Lower leg skin (tissue), 4 donors: ENCODE results near the gene PXYLP1. TPM values are rescaled to one million over a fixed set of nuclear protein-coding genes. Genes with fewer than 3 reads are reported as not detected.

Experiments
- DNase-seq, 2 donors: peaks; one replicate each; pipeline ENCODE4 v3.0.0-alpha.2; 2019; ENCODE audit warnings: low spot score in 2 of 2
- H3K4me3 ChIP-seq: fragments of 200-600 bp; sonication (generic); 2 replicates; pipeline ENCODE4 v1.5.1; 2017; ENCODE audit warnings: mild to moderate bottlenecking, low read depth; ENCODE audit not compliant: poor library complexity, severe bottlenecking
- CTCF ChIP-seq, 3 donors: fragments of 450-650 bp; IDR thresholded peaks; one replicate each; pipeline ENCODE4 v1.5.1; 2016; ENCODE audit warnings: antibody characterized with exemption in 3 of 3, mild to moderate bottlenecking in 3 of 3, moderate library complexity in 2 of 3
- POLR2A ChIP-seq, 2 donors: fragments of 450-650 bp; IDR thresholded peaks; one replicate each; pipeline ENCODE4 v1.6.1; 2016 to 2017; ENCODE audit warnings: antibody characterized with exemption in 2 of 2, mild to moderate bottlenecking in 1 of 2, moderate library complexity in 1 of 2
- WGBS, 2 donors: methylation state at CpG; one replicate each; pipeline ENCODE4 v1.1.5; 2018; 5-methylcytosine and 5-hydroxymethylcytosine counted together
- intact Hi-C: fragments of 100-400 bp; cut with DNase I; formaldehyde crosslinking; loops from one replicate; pipeline ENCODE4 v1.15.0; 2023; ENCODE audit warnings: low total_unique reads
- total RNA-seq, 4 donors: library from RNA; depleted of rRNA; stranded (reverse); fragments of >200 nt; gene quantifications; one replicate each; pipeline ENCODE4 v1.1.0, GENCODE V29; 2016

PXYLP1 gene
- total RNA-seq, 4 donors from 2014 or later, result 8.8 to 14.5 (median 10.2) TPM

DNA sequence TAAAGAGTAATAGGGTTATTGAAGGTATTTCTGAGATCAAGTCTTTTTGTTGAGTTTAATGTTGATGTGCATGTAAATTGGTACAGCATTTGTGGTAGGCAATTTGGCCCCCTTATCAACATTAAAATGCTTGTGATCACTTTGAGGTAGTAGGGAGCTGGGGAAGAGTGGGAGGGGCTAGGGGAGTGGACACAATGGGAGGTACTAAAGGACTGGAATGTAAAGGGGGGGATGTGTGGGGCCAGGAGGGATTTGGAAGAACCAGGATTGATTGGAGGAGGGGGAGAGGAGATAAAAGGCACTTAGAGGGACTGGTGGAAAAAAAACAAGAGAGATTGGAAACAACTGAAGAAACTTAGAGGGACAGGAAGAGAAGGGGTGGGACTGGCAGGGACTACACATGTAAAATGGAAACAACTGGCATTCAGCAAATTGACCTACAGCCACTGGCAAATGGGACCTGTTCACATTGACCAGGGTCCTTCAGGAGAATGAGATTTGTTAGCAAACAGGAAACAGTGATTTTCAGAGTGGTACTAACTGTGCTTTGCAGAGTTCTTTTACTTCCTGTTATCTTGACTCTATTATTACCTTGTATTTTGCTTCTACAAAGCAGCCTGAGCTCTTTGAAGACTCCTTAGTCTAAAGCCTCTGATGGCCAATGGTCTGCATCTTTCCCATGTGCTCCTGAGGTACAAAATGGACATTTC lies 88.9 kb downstream of the PXYLP1 start:
- TF ChIP-seq POLR2A (IDR thresholded peaks at IDR 0.05), result no peak
- no peak for TF ChIP-seq CTCF (IDR thresholded peaks at IDR 0.05)
- no peak for DNase-seq
- intact Hi-C loops, result no loop called here
- no peak overlapping the region for H3K4me3 ChIP-seq

- no peak for DNase-seq
- intact Hi-C loops, result no loop called here
- no peak for TF ChIP-seq POLR2A (IDR thresholded peaks at IDR 0.05)
- no peak for TF ChIP-seq CTCF (IDR thresholded peaks at IDR 0.05)
- H3K4me3 ChIP-seq, result no peak overlapping the region
- WGBS, 2 donors, result 95 to 100% methylated on average over 1 of the region's 1 CpG
These were observed 89.5 kb downstream of the PXYLP1 start for GRCh38 chr3:141321109-141321497.

DNA sequence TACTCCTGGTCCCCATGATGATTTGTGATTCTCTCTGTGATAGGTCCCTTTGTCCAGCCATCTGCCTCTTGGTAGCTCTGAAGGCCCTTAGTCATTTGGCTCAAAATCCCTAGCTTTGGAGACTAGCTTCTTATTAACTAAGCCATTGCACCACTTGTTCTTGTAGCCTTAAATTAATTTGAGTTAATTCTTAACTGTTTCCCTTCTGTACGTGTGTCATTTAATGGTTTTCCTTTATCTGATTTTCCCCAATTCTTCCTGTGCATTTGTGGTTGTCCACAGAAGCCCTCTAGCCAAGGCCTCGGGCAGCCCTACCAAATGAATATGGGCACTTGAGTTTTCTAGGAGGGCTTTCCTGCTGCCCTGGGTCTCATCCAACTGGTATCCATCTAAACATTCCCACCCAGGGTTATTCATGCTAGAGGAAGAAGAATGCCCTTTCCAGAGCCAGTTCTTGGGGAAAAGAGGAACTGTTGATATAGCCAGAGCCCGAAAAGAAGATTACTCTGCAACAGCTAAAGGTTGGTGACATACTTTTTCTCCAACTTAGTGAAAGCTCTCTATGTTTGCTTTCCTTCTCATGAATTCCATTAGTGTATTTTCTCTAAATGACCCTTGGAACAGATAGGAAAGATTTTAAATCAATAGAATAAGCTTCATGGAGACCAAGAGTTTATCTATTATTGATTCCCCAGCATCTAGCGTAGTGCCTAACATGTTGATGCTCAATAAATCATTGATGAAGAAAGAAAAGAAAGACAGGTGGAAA lies 92.5 kb downstream of the PXYLP1 start:
- H3K4me3 ChIP-seq, result no peak overlapping the region
- WGBS, 2 donors, result 88 to 89% methylated on average over 4 of the region's 4 CpGs
- intact Hi-C loops, result no loop called here
- no peak for TF ChIP-seq CTCF (IDR thresholded peaks at IDR 0.05)
- TF ChIP-seq POLR2A (IDR thresholded peaks at IDR 0.05), result no peak
- DNase-seq, result no peak

GRCh38 chr3:141326123-141326522 lies 94.5 kb downstream of the PXYLP1 start:
- intact Hi-C loops, result no loop called here
- no peak for DNase-seq
- no peak for TF ChIP-seq CTCF (IDR thresholded peaks at IDR 0.05)
- no peak for TF ChIP-seq POLR2A (IDR thresholded peaks at IDR 0.05)
- H3K4me3 ChIP-seq, result no peak overlapping the region

GRCh38 chr3:141326626-141327025 lies 95.0 kb downstream of the PXYLP1 start:
- 78 to 81% methylated on average over 3 of the region's 3 CpGs for WGBS, 2 donors
- H3K4me3 ChIP-seq, result no peak overlapping the region
- no peak for DNase-seq
- TF ChIP-seq POLR2A (IDR thresholded peaks at IDR 0.05) (no peak), CTCF (IDR thresholded peaks at IDR 0.05) (no peak)
- intact Hi-C loops, result no loop called here
